ENCODE data around the gene GALNT2. TPM values are rescaled to one million over a fixed set of nuclear protein-coding genes. Genes with fewer than 3 reads are reported as not detected.

The GALNT2 gene
- total and polyA plus RNA-seq, 2 experiments from 2014 or later = 96.7 to 143 TPM

DNA sequence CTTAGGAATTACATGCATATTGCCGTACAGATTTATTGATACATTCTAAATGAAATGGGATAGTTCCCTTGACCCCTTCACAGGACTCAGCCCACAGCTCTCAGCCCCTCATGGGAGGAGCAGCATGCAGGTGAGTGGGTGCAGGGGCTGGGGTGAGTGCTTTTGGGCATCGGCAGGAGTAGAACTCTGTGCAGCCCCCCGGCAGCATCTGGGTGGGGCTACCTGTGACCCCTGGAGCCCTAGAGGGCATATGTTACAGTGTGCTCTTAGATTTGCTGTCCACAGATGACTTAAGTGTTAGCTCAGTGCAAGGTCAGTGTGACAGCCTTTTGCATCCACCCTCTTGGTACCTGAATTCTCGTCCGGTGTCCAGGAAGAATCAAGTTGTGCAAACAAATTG is 120.3 kb downstream of the GALNT2 start:
- Histone ChIP-seq H4K20me1 (ENCODE audit: insufficient read depth, poor library complexity, severe bottlenecking) (peaks cover 4% of the 10 kb centered on the region), H2AFZ (no peak overlapping the region), H3K36me3 (replicated peaks; ENCODE audit: insufficient read depth, low read depth) (no peaks in the 10 kb centered on the region), H3K27me3 (no peaks in the 10 kb centered on the region), H3K4me2 (no peak overlapping the region), H3K79me2 (peaks cover 50% of the 10 kb centered on the region), H3K9me2 (replicated peaks; ENCODE audit: insufficient read depth) (no peaks in the 10 kb centered on the region), H3K4me1 (ENCODE audit: insufficient read depth) (peaks cover 16% of the 10 kb centered on the region), H3K27ac (no peak overlapping the region), H3K9me3 (ENCODE audit: low read depth) (no peaks in the 10 kb centered on the region), H3K4me3 (no peak overlapping the region)
- 99% methylated on average over 5 of the region's 5 CpGs for WGBS (ENCODE audit: low lambda C conversion rate, missing lambda C conversion rate)
- DNase-seq (ENCODE audit: low spot score) = no peak
- TF ChIP-seq EZH2phosphoT487 (IDR thresholded peaks at IDR 0.05; ENCODE audit: low read depth, severe bottlenecking, unreplicated experiment) (no peak), EZH2 (IDR thresholded peaks at IDR 0.05; ENCODE audit: borderline replicate concordance) (no peak)
- TF ChIP-seq, protein P1, sequence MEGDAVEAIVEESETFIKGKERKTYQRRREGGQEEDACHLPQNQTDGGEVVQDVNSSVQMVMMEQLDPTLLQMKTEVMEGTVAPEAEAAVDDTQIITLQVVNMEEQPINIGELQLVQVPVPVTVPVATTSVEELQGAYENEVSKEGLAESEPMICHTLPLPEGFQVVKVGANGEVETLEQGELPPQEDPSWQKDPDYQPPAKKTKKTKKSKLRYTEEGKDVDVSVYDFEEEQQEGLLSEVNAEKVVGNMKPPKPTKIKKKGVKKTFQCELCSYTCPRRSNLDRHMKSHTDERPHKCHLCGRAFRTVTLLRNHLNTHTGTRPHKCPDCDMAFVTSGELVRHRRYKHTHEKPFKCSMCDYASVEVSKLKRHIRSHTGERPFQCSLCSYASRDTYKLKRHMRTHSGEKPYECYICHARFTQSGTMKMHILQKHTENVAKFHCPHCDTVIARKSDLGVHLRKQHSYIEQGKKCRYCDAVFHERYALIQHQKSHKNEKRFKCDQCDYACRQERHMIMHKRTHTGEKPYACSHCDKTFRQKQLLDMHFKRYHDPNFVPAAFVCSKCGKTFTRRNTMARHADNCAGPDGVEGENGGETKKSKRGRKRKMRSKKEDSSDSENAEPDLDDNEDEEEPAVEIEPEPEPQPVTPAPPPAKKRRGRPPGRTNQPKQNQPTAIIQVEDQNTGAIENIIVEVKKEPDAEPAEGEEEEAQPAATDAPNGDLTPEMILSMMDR (IDR thresholded peaks at IDR 0.05; ENCODE audit: poor library complexity) = no peak

DNA sequence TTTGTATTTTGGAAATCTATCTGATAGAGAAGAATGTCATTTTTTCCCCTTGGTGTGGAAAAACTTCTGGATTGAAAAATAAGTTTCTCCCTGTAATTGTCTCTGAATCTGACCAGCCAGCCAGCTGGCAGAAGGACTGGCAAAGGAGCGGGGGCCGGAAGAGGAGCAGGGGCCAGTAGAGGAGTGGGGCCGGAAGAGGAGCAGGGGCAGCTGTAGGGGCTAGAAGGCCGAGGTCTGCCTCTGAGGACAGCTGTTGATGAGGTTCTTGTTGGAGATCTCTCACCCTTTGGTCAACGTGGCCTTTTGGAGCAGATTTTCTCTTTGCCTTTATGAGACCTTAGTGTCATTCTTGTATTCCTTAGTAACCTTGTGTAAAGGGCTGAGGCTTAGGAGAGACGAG is 121.8 kb downstream of the GALNT2 start:
- Histone ChIP-seq H3K27ac (no peak overlapping the region), H3K27me3 (no peaks in the 10 kb centered on the region), H3K9me3 (ENCODE audit: low read depth) (no peaks in the 10 kb centered on the region), H3K9me2 (replicated peaks; ENCODE audit: insufficient read depth) (no peaks in the 10 kb centered on the region), H3K79me2 (peaks cover 43% of the 10 kb centered on the region), H3K4me2 (no peak overlapping the region), H2AFZ (no peak overlapping the region), H3K36me3 (replicated peaks; ENCODE audit: insufficient read depth, low read depth) (no peaks in the 10 kb centered on the region), H3K4me1 (ENCODE audit: insufficient read depth) (peaks cover 16% of the 10 kb centered on the region), H4K20me1 (ENCODE audit: insufficient read depth, poor library complexity, severe bottlenecking) (peaks cover 4% of the 10 kb centered on the region), H3K4me3 (no peak overlapping the region)
- 89% methylated on average over 6 of the region's 6 CpGs for WGBS (ENCODE audit: low lambda C conversion rate, missing lambda C conversion rate)
- DNase-seq (ENCODE audit: low spot score) = no peak
- TF ChIP-seq EZH2 (IDR thresholded peaks at IDR 0.05; ENCODE audit: borderline replicate concordance) (no peak), EZH2phosphoT487 (IDR thresholded peaks at IDR 0.05; ENCODE audit: low read depth, severe bottlenecking, unreplicated experiment) (no peak)
- TF ChIP-seq, protein P1 (IDR thresholded peaks at IDR 0.05; ENCODE audit: poor library complexity) = no peak

DNA sequence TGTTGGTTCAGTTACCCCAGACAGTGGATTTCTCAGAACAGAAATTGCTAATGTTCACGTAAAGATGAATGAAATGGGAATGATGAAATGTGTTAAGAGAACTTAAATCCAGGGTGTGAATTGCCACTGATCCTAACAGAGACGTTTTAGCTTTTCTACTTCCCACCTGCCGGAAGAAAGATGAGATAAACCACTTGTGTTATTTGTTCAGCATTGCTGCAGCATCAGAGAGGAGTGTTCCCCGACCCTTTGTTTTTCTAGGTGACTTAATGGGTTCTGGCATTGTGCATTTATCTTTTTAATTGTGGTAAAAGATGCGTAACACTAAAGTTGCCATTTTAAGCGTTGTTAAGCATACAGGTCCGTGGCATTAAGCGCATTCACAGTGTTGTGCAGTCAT is 122.3 kb downstream of the GALNT2 start:
- TF ChIP-seq EZH2 (IDR thresholded peaks at IDR 0.05; ENCODE audit: borderline replicate concordance) = no peak
- 75% methylated on average over 8 of the region's 8 CpGs for WGBS (ENCODE audit: low lambda C conversion rate, missing lambda C conversion rate)
- Histone ChIP-seq H3K27me3 (no peaks in the 10 kb centered on the region), H3K27ac (no peak overlapping the region), H3K4me2 (no peak overlapping the region), H3K4me1 (ENCODE audit: insufficient read depth) (peaks cover 16% of the 10 kb centered on the region), H3K36me3 (replicated peaks; ENCODE audit: insufficient read depth, low read depth) (no peaks in the 10 kb centered on the region), H3K79me2 (peaks cover 43% of the 10 kb centered on the region), H3K9me2 (replicated peaks; ENCODE audit: insufficient read depth) (no peaks in the 10 kb centered on the region), H3K4me3 (no peak overlapping the region), H4K20me1 (ENCODE audit: insufficient read depth, poor library complexity, severe bottlenecking) (peaks cover 4% of the 10 kb centered on the region), H2AFZ (no peak overlapping the region), H3K9me3 (ENCODE audit: low read depth) (no peaks in the 10 kb centered on the region)
- DNase-seq (ENCODE audit: low spot score) = no peak

DNA sequence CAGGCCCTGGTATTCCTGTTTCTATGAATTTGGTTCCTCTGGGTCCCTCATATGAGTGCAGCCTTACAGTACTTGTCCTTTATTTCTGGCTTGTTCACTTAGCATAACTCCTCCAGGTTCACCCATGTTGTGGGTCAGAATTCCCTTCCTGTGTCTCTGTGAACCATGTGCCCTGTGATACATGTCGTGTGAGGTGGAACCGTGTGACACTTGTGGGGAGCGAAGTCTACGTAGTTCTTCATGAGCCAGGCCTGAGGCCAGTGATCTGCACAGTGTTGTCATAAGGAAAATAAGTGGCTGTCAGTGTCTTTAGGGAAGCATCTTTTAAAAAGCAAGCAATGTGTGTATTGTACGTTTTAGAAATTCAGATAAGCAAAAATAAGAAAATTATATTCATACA is 122.8 kb downstream of the GALNT2 start:
- Histone ChIP-seq H4K20me1 (ENCODE audit: insufficient read depth, poor library complexity, severe bottlenecking) (peaks cover 1% of the 10 kb centered on the region), H3K79me2 (peaks cover 43% of the 10 kb centered on the region)

More for the DNA sequence above, 122.8 kb downstream of the GALNT2 start:
- no peak overlapping the region for H3K27ac ChIP-seq
- H3K4me1 ChIP-seq (ENCODE audit: insufficient read depth) = peaks cover 16% of the 10 kb centered on the region
- H3K9me2 ChIP-seq (replicated peaks; ENCODE audit: insufficient read depth) = no peaks in the 10 kb centered on the region
- 92% methylated on average over 5 of the region's 5 CpGs for WGBS (ENCODE audit: low lambda C conversion rate, missing lambda C conversion rate)
- no peaks in the 10 kb centered on the region for H3K9me3 ChIP-seq (ENCODE audit: low read depth)
- no peaks in the 10 kb centered on the region for H3K36me3 ChIP-seq (replicated peaks; ENCODE audit: insufficient read depth, low read depth)
- TF ChIP-seq, protein P1 (IDR thresholded peaks at IDR 0.05; ENCODE audit: poor library complexity) = no peak
- TF ChIP-seq EZH2 (IDR thresholded peaks at IDR 0.05; ENCODE audit: borderline replicate concordance) = no peak
- no peak for TF ChIP-seq EZH2phosphoT487 (IDR thresholded peaks at IDR 0.05; ENCODE audit: low read depth, severe bottlenecking, unreplicated experiment)
- no peak overlapping the region for H2AFZ ChIP-seq
- H3K27me3 ChIP-seq = no peaks in the 10 kb centered on the region
- DNase-seq (ENCODE audit: low spot score) = no peak
- H3K4me3 ChIP-seq = no peak overlapping the region
- no peak overlapping the region for H3K4me2 ChIP-seq
